Measurements from ENCODE around the gene SYT6.

SYT6 gene

GRCh38 chr1:114144016-114144415 lies 9.7 kb downstream of the SYT6 start:
- TF ChIP-seq ZFX (IDR thresholded peaks at IDR 0.05) (no peak), CTCF (conservative IDR thresholded peaks at IDR 0.05) (no peak)
- H3K27ac ChIP-seq: no peak overlapping the region

GRCh38 chr1:114139540-114139939 lies 14.1 kb downstream of the SYT6 start:
- H3K27ac ChIP-seq: no peak overlapping the region
- TF ChIP-seq CTCF (conservative IDR thresholded peaks at IDR 0.05) (no peak), ZFX (IDR thresholded peaks at IDR 0.05) (no peak)

- H3K27ac ChIP-seq: no peak overlapping the region
- no peak for TF ChIP-seq CTCF (conservative IDR thresholded peaks at IDR 0.05)
These were observed 16.2 kb downstream of the SYT6 start for GRCh38 chr1:114137497-114137896.

- H3K27ac ChIP-seq: no peak overlapping the region
- TF ChIP-seq ZFX (IDR thresholded peaks at IDR 0.05): no peak
- TF ChIP-seq CTCF (conservative IDR thresholded peaks at IDR 0.05): no peak
These were observed 17.9 kb downstream of the SYT6 start for GRCh38 chr1:114135786-114136185.

- no peak for TF ChIP-seq CTCF (conservative IDR thresholded peaks at IDR 0.05)
- H3K27ac ChIP-seq: no peak overlapping the region
These were observed 19.2 kb downstream of the SYT6 start for GRCh38 chr1:114134518-114134917.

- no peak for TF ChIP-seq ZFX (IDR thresholded peaks at IDR 0.05)
- H3K27ac ChIP-seq: no peak overlapping the region
These were observed 20.5 kb downstream of the SYT6 start for GRCh38 chr1:114133129-114133528.

GRCh38 chr1:114131526-114132220 lies 22.0 kb downstream of the SYT6 start:
- TF ChIP-seq CTCF (conservative IDR thresholded peaks at IDR 0.05) (no peak), ZFX (IDR thresholded peaks at IDR 0.05) (no peak)

GRCh38 chr1:114130846-114131525 lies 22.7 kb downstream of the SYT6 start:
- TF ChIP-seq CTCF (conservative IDR thresholded peaks at IDR 0.05): no peak
- no peak for TF ChIP-seq ZFX (IDR thresholded peaks at IDR 0.05)
- H3K27ac ChIP-seq: no peak overlapping the region

More at GRCh38 chr1:114131526-114132220, 22.0 kb downstream of the SYT6 start:
- no peak overlapping the region for H3K27ac ChIP-seq
